Vagina (tissue), 2 donors: Measurements from ENCODE around the gene NCAN.

Experiments
- POLR2A ChIP-seq, 2 donors: fragments of 450-650 bp; IDR thresholded peaks; one replicate each; pipeline ENCODE4 v1.6.1; 2017; ENCODE audit warnings: antibody characterized with exemption in 2 of 2, mild to moderate bottlenecking in 2 of 2, moderate library complexity in 2 of 2
- POLR2AphosphoS5 ChIP-seq, 2 donors: sonication (generic); formaldehyde crosslinking; IDR thresholded peaks; one replicate each; pipeline ENCODE4 v1.9.0; 2017; ENCODE audit warnings: antibody characterized with exemption in 2 of 2, mild to moderate bottlenecking in 2 of 2, low read depth in 1 of 2; ENCODE audit not compliant: insufficient read depth in 1 of 2
- TF ChIP-seq, protein P1 (sequence below), 3 experiments: fragments of 450-650 bp in 2 of 3; fragments of 200-600 bp in 1 of 3; sonication (generic) in 1 of 3; IDR thresholded peaks; one replicate each; pipeline ENCODE4 v1.5.1; 2017 to 2019; ENCODE audit warnings: antibody characterized with exemption in 3 of 3, mild to moderate bottlenecking in 2 of 3, moderate library complexity in 2 of 3

DNA sequence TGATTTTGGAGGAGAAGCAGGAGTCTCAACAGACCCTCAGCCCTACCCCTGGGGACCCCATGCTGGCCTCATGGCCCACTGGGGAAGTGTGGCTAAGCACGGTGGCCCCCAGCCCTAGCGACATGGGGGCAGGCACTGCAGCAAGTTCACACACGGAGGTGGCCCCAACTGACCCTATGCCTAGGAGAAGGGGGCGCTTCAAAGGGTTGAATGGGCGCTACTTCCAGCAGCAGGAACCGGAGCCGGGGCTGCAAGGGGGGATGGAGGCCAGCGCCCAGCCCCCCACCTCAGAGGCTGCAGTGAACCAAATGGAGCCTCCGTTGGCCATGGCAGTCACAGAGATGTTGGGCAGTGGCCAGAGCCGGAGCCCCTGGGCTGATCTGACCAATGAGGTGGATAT is 14.9 kb downstream of the NCAN start:
- no peak for TF ChIP-seq POLR2A (IDR thresholded peaks at IDR 0.05)
- TF ChIP-seq, protein P1, sequence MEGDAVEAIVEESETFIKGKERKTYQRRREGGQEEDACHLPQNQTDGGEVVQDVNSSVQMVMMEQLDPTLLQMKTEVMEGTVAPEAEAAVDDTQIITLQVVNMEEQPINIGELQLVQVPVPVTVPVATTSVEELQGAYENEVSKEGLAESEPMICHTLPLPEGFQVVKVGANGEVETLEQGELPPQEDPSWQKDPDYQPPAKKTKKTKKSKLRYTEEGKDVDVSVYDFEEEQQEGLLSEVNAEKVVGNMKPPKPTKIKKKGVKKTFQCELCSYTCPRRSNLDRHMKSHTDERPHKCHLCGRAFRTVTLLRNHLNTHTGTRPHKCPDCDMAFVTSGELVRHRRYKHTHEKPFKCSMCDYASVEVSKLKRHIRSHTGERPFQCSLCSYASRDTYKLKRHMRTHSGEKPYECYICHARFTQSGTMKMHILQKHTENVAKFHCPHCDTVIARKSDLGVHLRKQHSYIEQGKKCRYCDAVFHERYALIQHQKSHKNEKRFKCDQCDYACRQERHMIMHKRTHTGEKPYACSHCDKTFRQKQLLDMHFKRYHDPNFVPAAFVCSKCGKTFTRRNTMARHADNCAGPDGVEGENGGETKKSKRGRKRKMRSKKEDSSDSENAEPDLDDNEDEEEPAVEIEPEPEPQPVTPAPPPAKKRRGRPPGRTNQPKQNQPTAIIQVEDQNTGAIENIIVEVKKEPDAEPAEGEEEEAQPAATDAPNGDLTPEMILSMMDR (IDR thresholded peaks at IDR 0.05): no peak
- no peak for TF ChIP-seq POLR2AphosphoS5 (IDR thresholded peaks at IDR 0.05; ENCODE audit: insufficient read depth in 1 of 2, low read depth in 1 of 2)
